T-helper 22 cell (primary cell): ENCODE data around the gene BIRC2.

Source experiments
- DNase-seq: peaks from one replicate; pipeline ENCODE4 v3.0.0-alpha.2; 2020; ENCODE audit warnings: low read depth

BIRC2 gene

GRCh38 chr11:102375720-102376399 lies 28.8 kb downstream of the BIRC2 start:
- no peak for DNase-seq

- DNase-seq = no peak
Measured at GRCh38 chr11:102377891-102378290, 30.9 kb downstream of the BIRC2 start.

GRCh38 chr11:102378818-102379217 lies 31.8 kb downstream of the BIRC2 start:
- DNase-seq = no peak

- no peak for DNase-seq
Measured at GRCh38 chr11:102382384-102382783, 35.4 kb downstream of the BIRC2 start.

- no peak for DNase-seq
Measured at GRCh38 chr11:102383839-102384238, 36.8 kb downstream of the BIRC2 start.

GRCh38 chr11:102384419-102385079 lies 37.5 kb downstream of the BIRC2 start:
- DNase-seq = no peak

- DNase-seq = no peak
Measured at GRCh38 chr11:102385085-102386007, 38.3 kb downstream of the BIRC2 start.

GRCh38 chr11:102386136-102386734 lies 39.2 kb downstream of the BIRC2 start:
- no peak for DNase-seq

- DNase-seq = no peak
Measured at GRCh38 chr11:102387043-102387781, 40.2 kb downstream of the BIRC2 start.

- no peak for DNase-seq
Measured at GRCh38 chr11:102389253-102389652, 42.2 kb downstream of the BIRC2 start.

- peak; percentile 5 for DNase-seq
Measured at GRCh38 chr11:102390667-102391465, 43.9 kb downstream of the BIRC2 start.

GRCh38 chr11:102391549-102392237 lies 44.7 kb downstream of the BIRC2 start:
- DNase-seq = no peak

GRCh38 chr11:102393272-102393730 lies 46.3 kb downstream of the BIRC2 start:
- DNase-seq = no peak

- no peak for DNase-seq
Measured at GRCh38 chr11:102395720-102396393, 48.8 kb downstream of the BIRC2 start.

- no peak for DNase-seq
Measured at GRCh38 chr11:102396708-102397563, 49.9 kb downstream of the BIRC2 start.

GRCh38 chr11:102398297-102398696 lies 51.3 kb downstream of the BIRC2 start:
- DNase-seq = no peak

- DNase-seq = no peak
Measured at GRCh38 chr11:102399189-102399588, 52.2 kb downstream of the BIRC2 start.

GRCh38 chr11:102400603-102401002 lies 53.6 kb downstream of the BIRC2 start:
- no peak for DNase-seq
